SK-N-SH (cell line): Measurements from ENCODE around the gene SHISAL1. TPM values are rescaled to one million over a fixed set of nuclear protein-coding genes. Genes with fewer than 3 reads are reported as not detected.

Source experiments
- CTCF ChIA-PET: fragments of 300-600, 350-600 bp; formaldehyde crosslinking; extraction: SDS; loops from one replicate; lab custom pipeline; 2021; lab: Yijun Ruan, JAX
- POLR2A ChIA-PET: fragments of 350-600 bp; sonication (Branson Sonifier 250); formaldehyde crosslinking; extraction: SDS; loops from one replicate; lab custom pipeline; 2020; ENCODE audit warnings: antibody characterized with exemption, inconsistent platforms; lab: Yijun Ruan, JAX
- DNase-seq: peaks from one replicate; pipeline ENCODE4 v3.0.0; 2012
- H2AFZ ChIP-seq: fragments of 200-600 bp; sonication (generic); 2 replicates; pipeline ENCODE4 v1.8.1; 2016; ENCODE audit warnings: antibody characterized with exemption, mild to moderate bottlenecking, low read depth
- H3F3A ChIP-seq: fragments of 200-600 bp; sonication (generic); replicated peaks from 2 replicates; pipeline ENCODE3; 2016; ENCODE audit warnings: antibody characterized with exemption, mild to moderate bottlenecking; ENCODE audit not compliant: insufficient read depth
- H3K27ac ChIP-seq, 2 experiments: fragments of 200-500 bp in 1 of 2; fragments of 200-600 bp in 1 of 2; sonication (Bioruptor generic) in 1 of 2; sonication (generic), shearing (Covaris generic) in 1 of 2; 2 replicates each; pipeline versions ENCODE4 v1.5.1 to v1.6.1; 2014 to 2016; ENCODE audit warnings: low read depth in 2 of 2, inconsistent platforms in 1 of 2, low read length in 1 of 2, mild to moderate bottlenecking in 1 of 2, mixed read lengths in 1 of 2
- H3K27me3 ChIP-seq: fragments of 200-600 bp; sonication (generic), shearing (Covaris generic); 2 replicates; pipeline ENCODE4 v1.6.1; 2016; ENCODE audit warnings: mixed run types; ENCODE audit not compliant: insufficient read depth
- H3K36me3 ChIP-seq, 2 experiments: fragments of 200-500 bp in 1 of 2; fragments of 200-600 bp in 1 of 2; sonication (Bioruptor generic) in 1 of 2; sonication (generic) in 1 of 2; replicated peaks in 1 of 2; 2 replicates each; pipeline versions ENCODE3 to v1.5.1; 2014 to 2016; ENCODE audit warnings: low read length in 1 of 2, mild to moderate bottlenecking in 1 of 2; ENCODE audit not compliant: insufficient read depth in 2 of 2, control insufficient read depth in 1 of 2
- H3K4me1 ChIP-seq, 2 experiments: fragments of 200-500 bp in 1 of 2; fragments of 200-600 bp in 1 of 2; sonication (Bioruptor generic) in 1 of 2; sonication (generic), shearing (Covaris generic) in 1 of 2; 2 replicates each; pipeline versions ENCODE4 v1.5.1 to v1.6.1; 2014 to 2016; ENCODE audit warnings: low read depth in 1 of 2, low read length in 1 of 2, mixed run types in 1 of 2; ENCODE audit not compliant: insufficient read depth in 2 of 2, control insufficient read depth in 1 of 2
- H3K4me2 ChIP-seq: fragments of 200-600 bp; sonication (generic), shearing (Covaris generic); 2 replicates; pipeline ENCODE4 v1.6.1; 2017; ENCODE audit warnings: mixed run types
- H3K4me3 ChIP-seq, 2 experiments: fragments of 200-500 bp in 1 of 2; fragments of 200-600 bp in 1 of 2; sonication (Bioruptor generic) in 1 of 2; sonication (generic), shearing (Covaris generic) in 1 of 2; 2 replicates each; pipeline versions ENCODE4 v1.5.1 to v1.8.1; 2014 to 2016; ENCODE audit warnings: low read depth in 2 of 2, inconsistent platforms in 1 of 2, low read length in 1 of 2, mild to moderate bottlenecking in 1 of 2, mixed read lengths in 1 of 2, moderate library complexity in 1 of 2
- H3K79me2 ChIP-seq: fragments of 200-600 bp; sonication (generic); 2 replicates; pipeline ENCODE4 v1.8.1; 2017; ENCODE audit warnings: mild to moderate bottlenecking; ENCODE audit not compliant: insufficient read depth
- H3K9ac ChIP-seq: fragments of 200-600 bp; sonication (generic); 2 replicates; pipeline ENCODE4 v1.6.1; 2017; ENCODE audit warnings: mixed run types
- H3K9me2 ChIP-seq: fragments of 200-600 bp; sonication (generic); 2 replicates; pipeline ENCODE4 v1.6.1; 2017; ENCODE audit warnings: mixed run types
- H3K9me3 ChIP-seq: fragments of 200-600 bp; sonication (generic); 2 replicates; pipeline ENCODE4 v1.6.1; 2017; ENCODE audit warnings: mixed run types, mild to moderate bottlenecking, moderate library complexity
- H4K20me1 ChIP-seq: fragments of 200-600 bp; sonication (generic); 2 replicates; pipeline ENCODE4 v1.6.1; 2017; ENCODE audit warnings: mild to moderate bottlenecking, mixed run types; ENCODE audit not compliant: insufficient read depth
- CHD2 ChIP-seq: fragments of 150-350 bp; IDR thresholded peaks from 2 replicates; pipeline ENCODE4 v1.6.1; 2018; ENCODE audit warnings: low read length; ENCODE audit not compliant: partially characterized antibody
- CTCF ChIP-seq: fragments of 200-600 bp; sonication (generic); IDR thresholded peaks from 2 replicates; pipeline ENCODE4 v1.6.1; 2017; ENCODE audit warnings: antibody characterized with exemption, mild to moderate bottlenecking, moderate library complexity
- EP300 ChIP-seq, 2 experiments: IDR thresholded peaks; 2 replicates each; pipeline versions ENCODE4 v1.4.0 to v1.6.1; 2012; ENCODE audit warnings: borderline replicate concordance in 1 of 2, low read depth in 1 of 2, low read length in 1 of 2
- GATA2 ChIP-seq: sonication (generic); formaldehyde crosslinking; IDR thresholded peaks from 2 replicates; pipeline ENCODE4 v1.5.0; 2020; ENCODE audit warnings: mild to moderate bottlenecking, missing genetic modification reagents
- IRF3 ChIP-seq: fragments of 150-350 bp; IDR thresholded peaks from 2 replicates; pipeline ENCODE4 v1.6.1; 2016; ENCODE audit warnings: mild to moderate bottlenecking, low read depth, low read length
- JUND ChIP-seq: IDR thresholded peaks from 2 replicates; pipeline ENCODE4 v1.4.0; 2012
- PBX3 ChIP-seq: IDR thresholded peaks from 2 replicates; pipeline ENCODE4; 2012
- POLR2AphosphoS5 ChIP-seq: IDR thresholded peaks from 2 replicates; pipeline ENCODE4 v1.6.1; 2012; ENCODE audit warnings: low read depth, low read length
- RAD21 ChIP-seq: IDR thresholded peaks from 2 replicates; pipeline ENCODE4 v1.6.1; 2012; ENCODE audit warnings: mild to moderate bottlenecking, low read length
- RFX5 ChIP-seq: IDR thresholded peaks from 2 replicates; pipeline ENCODE4 v1.6.1; 2012; ENCODE audit warnings: mild to moderate bottlenecking, improper control_type of control experiment, low read length
- RXRA ChIP-seq: IDR thresholded peaks from 2 replicates; pipeline ENCODE4 v1.4.0; 2012; ENCODE audit warnings: low read depth, mild to moderate bottlenecking, borderline replicate concordance
- SIN3A ChIP-seq: IDR thresholded peaks from 2 replicates; pipeline ENCODE4 v1.6.1; 2012; ENCODE audit warnings: low read depth, mild to moderate bottlenecking, low read length, moderate library complexity, borderline replicate concordance
- TCF12 ChIP-seq: IDR thresholded peaks from 2 replicates; pipeline ENCODE4 v1.4.0; 2012
- TEAD4 ChIP-seq: IDR thresholded peaks from 2 replicates; pipeline ENCODE4 v1.4.0; 2012; ENCODE audit warnings: mild to moderate bottlenecking, borderline replicate concordance; ENCODE audit not compliant: insufficient read depth
- ZBTB33 ChIP-seq: IDR thresholded peaks from 2 replicates; pipeline ENCODE4 v1.4.0; 2012; ENCODE audit warnings: low read depth, borderline replicate concordance
- WGBS: methylation state at CpG from one replicate; pipeline ENCODE4 v1.1.6; 2017; ENCODE audit warnings: low lambda C conversion rate; 5-methylcytosine and 5-hydroxymethylcytosine counted together
- polyA plus RNA-seq, 3 experiments: library from polyadenylated mRNA; depleted of rRNA; stranded (reverse); fragments of >200 nt; gene quantifications; 2 replicates each; pipeline ENCODE4 v1.2.3, GENCODE V29; 2012
- TF ChIP-seq, protein P1 (sequence below): IDR thresholded peaks from 2 replicates; pipeline ENCODE4 v1.4.0; 2012; ENCODE audit warnings: low read depth, borderline replicate concordance
- TF ChIP-seq, protein P2 (sequence below): fragments of 150-350 bp; IDR thresholded peaks from 2 replicates; pipeline ENCODE4 v1.6.1; 2017; ENCODE audit warnings: antibody characterized with exemption, low read length, low read depth, borderline replicate concordance
- TF ChIP-seq, protein P3 (sequence below): IDR thresholded peaks from 2 replicates; pipeline ENCODE4 v1.6.1; 2012; ENCODE audit warnings: mild to moderate bottlenecking, low read depth, low read length, moderate library complexity

SHISAL1 gene
- polyA plus RNA-seq, 1 of the 3 experiments (the other 2 are of a cell fraction): 0.10 TPM

- H4K20me1 ChIP-seq: no peaks in the 10 kb centered on the region
- no peak overlapping the region for H3K4me2 ChIP-seq
- no peak for TF ChIP-seq JUND
- TF ChIP-seq RAD21: no peak
- TF ChIP-seq, protein P1, sequence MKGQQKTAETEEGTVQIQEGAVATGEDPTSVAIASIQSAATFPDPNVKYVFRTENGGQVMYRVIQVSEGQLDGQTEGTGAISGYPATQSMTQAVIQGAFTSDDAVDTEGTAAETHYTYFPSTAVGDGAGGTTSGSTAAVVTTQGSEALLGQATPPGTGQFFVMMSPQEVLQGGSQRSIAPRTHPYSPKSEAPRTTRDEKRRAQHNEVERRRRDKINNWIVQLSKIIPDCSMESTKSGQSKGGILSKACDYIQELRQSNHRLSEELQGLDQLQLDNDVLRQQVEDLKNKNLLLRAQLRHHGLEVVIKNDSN: no peak
- TF ChIP-seq GATA2 (CRISPR knock-in tag): no peak
- no peak for TF ChIP-seq RFX5
- no peak for TF ChIP-seq ZBTB33
- no peak for TF ChIP-seq POLR2AphosphoS5
- TF ChIP-seq RXRA: no peak
- TF ChIP-seq, protein P2, sequence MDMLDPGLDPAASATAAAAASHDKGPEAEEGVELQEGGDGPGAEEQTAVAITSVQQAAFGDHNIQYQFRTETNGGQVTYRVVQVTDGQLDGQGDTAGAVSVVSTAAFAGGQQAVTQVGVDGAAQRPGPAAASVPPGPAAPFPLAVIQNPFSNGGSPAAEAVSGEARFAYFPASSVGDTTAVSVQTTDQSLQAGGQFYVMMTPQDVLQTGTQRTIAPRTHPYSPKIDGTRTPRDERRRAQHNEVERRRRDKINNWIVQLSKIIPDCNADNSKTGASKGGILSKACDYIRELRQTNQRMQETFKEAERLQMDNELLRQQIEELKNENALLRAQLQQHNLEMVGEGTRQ: no peak
- TF ChIP-seq TCF12: no peak
- no peak for TF ChIP-seq SIN3A
- no peak for TF ChIP-seq PBX3
- TF ChIP-seq IRF3: no peak
- no peak for TF ChIP-seq TEAD4
- TF ChIP-seq CHD2: no peak
- TF ChIP-seq, protein P3, sequence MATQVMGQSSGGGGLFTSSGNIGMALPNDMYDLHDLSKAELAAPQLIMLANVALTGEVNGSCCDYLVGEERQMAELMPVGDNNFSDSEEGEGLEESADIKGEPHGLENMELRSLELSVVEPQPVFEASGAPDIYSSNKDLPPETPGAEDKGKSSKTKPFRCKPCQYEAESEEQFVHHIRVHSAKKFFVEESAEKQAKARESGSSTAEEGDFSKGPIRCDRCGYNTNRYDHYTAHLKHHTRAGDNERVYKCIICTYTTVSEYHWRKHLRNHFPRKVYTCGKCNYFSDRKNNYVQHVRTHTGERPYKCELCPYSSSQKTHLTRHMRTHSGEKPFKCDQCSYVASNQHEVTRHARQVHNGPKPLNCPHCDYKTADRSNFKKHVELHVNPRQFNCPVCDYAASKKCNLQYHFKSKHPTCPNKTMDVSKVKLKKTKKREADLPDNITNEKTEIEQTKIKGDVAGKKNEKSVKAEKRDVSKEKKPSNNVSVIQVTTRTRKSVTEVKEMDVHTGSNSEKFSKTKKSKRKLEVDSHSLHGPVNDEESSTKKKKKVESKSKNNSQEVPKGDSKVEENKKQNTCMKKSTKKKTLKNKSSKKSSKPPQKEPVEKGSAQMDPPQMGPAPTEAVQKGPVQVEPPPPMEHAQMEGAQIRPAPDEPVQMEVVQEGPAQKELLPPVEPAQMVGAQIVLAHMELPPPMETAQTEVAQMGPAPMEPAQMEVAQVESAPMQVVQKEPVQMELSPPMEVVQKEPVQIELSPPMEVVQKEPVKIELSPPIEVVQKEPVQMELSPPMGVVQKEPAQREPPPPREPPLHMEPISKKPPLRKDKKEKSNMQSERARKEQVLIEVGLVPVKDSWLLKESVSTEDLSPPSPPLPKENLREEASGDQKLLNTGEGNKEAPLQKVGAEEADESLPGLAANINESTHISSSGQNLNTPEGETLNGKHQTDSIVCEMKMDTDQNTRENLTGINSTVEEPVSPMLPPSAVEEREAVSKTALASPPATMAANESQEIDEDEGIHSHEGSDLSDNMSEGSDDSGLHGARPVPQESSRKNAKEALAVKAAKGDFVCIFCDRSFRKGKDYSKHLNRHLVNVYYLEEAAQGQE: no peak
- TF ChIP-seq EP300 (IDR thresholded peaks at IDR 0.05; ENCODE audit: borderline replicate concordance in 1 of 2, low read depth in 1 of 2, low read length in 1 of 2): no peak
- TF ChIP-seq CTCF: no peak
- TF ChIP-seq, all 33 proteins: peak for 0
- no peaks in the 10 kb centered on the region for H3K9me3 ChIP-seq
- ChIA-PET POLR2A (interaction anchor here (0.6 kb wide), 1 partner anchor 55 kb away, joined by 4 read pairs; no protein-coding TSS in a partner anchor), CTCF (interaction anchor here (1.5 kb wide), 1 partner anchor 186 kb away, joined by 4 read pairs; no protein-coding TSS in a partner anchor)
- H3K9ac ChIP-seq: no peak overlapping the region
- no peaks in the 10 kb centered on the region for H3K9me2 ChIP-seq
- no peak overlapping the region for H3K27ac ChIP-seq
- H3K36me3 ChIP-seq: no peaks in the 10 kb centered on the region
- no peak overlapping the region for H3K4me3 ChIP-seq
- no peaks in the 10 kb centered on the region for H3K79me2 ChIP-seq
- peaks cover 0 to 8% of the 10 kb centered on the region in 2 experiments; a peak in 2 of 4 replicates for H3K4me1 ChIP-seq
- DNase-seq: no peak
- no peak overlapping the region for H2AFZ ChIP-seq
- no peaks in the 10 kb centered on the region for H3F3A ChIP-seq
- H3K27me3 ChIP-seq: no peaks in the 10 kb centered on the region
- WGBS: 76% methylated on average over 11 of the region's 26 CpGs
Observed at GRCh38 chr22:44266796-44267760, 45.7 kb downstream of the SHISAL1 start.
